K562 (cell line): ENCODE results near the gene CD82. TPM values are rescaled to one million over a fixed set of nuclear protein-coding genes. Genes with fewer than 3 reads are reported as not detected.

Source experiments
- ATAC-seq: fragments of 200-7000 bp; cut with Tn5 transposase; 3 replicates; pipeline ENCODE4 v1.9.1; 2020; ENCODE audit warnings: moderate library complexity
- BruUV-seq: library from RNA; stranded (reverse); fragments of 400-500 nt; replicated peaks from 2 replicates; lab custom pipeline; 2021; lab: Mats Ljungman, UMichigan
- CTCF ChIA-PET: fragments of 300-600 bp; formaldehyde crosslinking; extraction: SDS; loops from one replicate; lab custom pipeline; 2021; ENCODE audit warnings: low intra/inter-chr PET ratio; lab: Yijun Ruan, JAX
- POLR2A ChIA-PET: fragments of 300-600, 350-650 bp; sonication (Branson Sonifier 250); formaldehyde crosslinking; extraction: SDS; loops from one replicate; lab custom pipeline; 2021; ENCODE audit warnings: antibody characterized with exemption, inconsistent platforms; lab: Yijun Ruan, JAX
- DNase-seq, 4 experiments: peaks; one replicate each; pipeline versions ENCODE4 v3.0.0 to v3.0.0-alpha.2; 2011 to 2018; ENCODE audit warnings: low spot score in 3 of 4, mixed read lengths in 3 of 4; ENCODE audit errors: extremely low read depth in 1 of 4
- FAIRE-seq: peaks from 2 replicates; lab custom pipeline; 2011; peaks lifted over from hg19 to GRCh38; lab: Jason Lieb, UNC
- H2AFZ ChIP-seq: 2 replicates; pipeline ENCODE4 v1.6.0; 2011; ENCODE audit warnings: low read depth, low read length, control low read depth, inconsistent platforms
- H3K27ac ChIP-seq: fragments of 200-600 bp; 3 replicates; pipeline ENCODE4 v1.8.0; 2011; ENCODE audit warnings: low read depth, mild to moderate bottlenecking, control low read depth, inconsistent platforms, low read length, moderate library complexity, mixed read lengths; ENCODE audit errors: extremely low read depth
- H3K27me3 ChIP-seq, 2 experiments: fragments of 300-600 bp in 1 of 2; 2 replicates in 1 of 2; 3 replicates in 1 of 2; pipeline versions ENCODE4 v1.6.0 to v1.8.0; 2011; ENCODE audit warnings: inconsistent platforms in 2 of 2, low read length in 2 of 2, mild to moderate bottlenecking in 1 of 2, mixed read lengths in 1 of 2, moderate library complexity in 1 of 2; ENCODE audit not compliant: control insufficient read depth in 2 of 2, insufficient read depth in 2 of 2
- H3K36me3 ChIP-seq: fragments of 300-600 bp; 3 replicates; pipeline ENCODE4 v1.8.0; 2011; ENCODE audit warnings: mild to moderate bottlenecking, low read length, inconsistent platforms; ENCODE audit not compliant: control insufficient read depth, insufficient read depth
- H3K4me1 ChIP-seq, 2 experiments: fragments of 200-600 bp in 1 of 2; replicated peaks in 1 of 2; 2 replicates in 1 of 2; 3 replicates in 1 of 2; pipeline versions ENCODE4 v1.5.1 to v1.8.0; 2011; ENCODE audit warnings: inconsistent platforms in 2 of 2, low read length in 2 of 2, mild to moderate bottlenecking in 1 of 2, mixed read lengths in 1 of 2, moderate library complexity in 1 of 2; ENCODE audit not compliant: control insufficient read depth in 2 of 2, insufficient read depth in 2 of 2
- H3K4me2 ChIP-seq: 2 replicates; pipeline ENCODE4 v1.6.1; 2011; ENCODE audit warnings: low read length, control low read depth, inconsistent platforms, mixed read lengths; ENCODE audit not compliant: insufficient read depth
- H3K4me3 ChIP-seq: fragments of 200-600 bp; sonication (generic), shearing (Covaris generic); 2 replicates; pipeline ENCODE4 v1.5.1; 2016; ENCODE audit warnings: control low read depth, inconsistent platforms
- H3K79me2 ChIP-seq: fragments of 200-600 bp; 3 replicates; pipeline ENCODE4 v1.8.0; 2011; ENCODE audit warnings: low read length, inconsistent platforms; ENCODE audit not compliant: control insufficient read depth, insufficient read depth
- H3K9ac ChIP-seq, 2 experiments: 2 replicates each; pipeline versions ENCODE4 v1.6.0 to v1.6.1; 2011; ENCODE audit warnings: low read depth in 2 of 2, low read length in 2 of 2, control low read depth in 1 of 2, inconsistent platforms in 1 of 2, mild to moderate bottlenecking in 1 of 2, mixed read lengths in 1 of 2; ENCODE audit not compliant: insufficient read depth in 1 of 2
- H3K9me1 ChIP-seq: one replicate; pipeline ENCODE4 v1.6.0; 2011; ENCODE audit warnings: inconsistent platforms, mild to moderate bottlenecking, low read length, moderate library complexity; ENCODE audit not compliant: control insufficient read depth, insufficient read depth
- H3K9me3 ChIP-seq: replicated peaks from 2 replicates; pipeline ENCODE4 v1.5.1; 2011; ENCODE audit warnings: low read depth, low read length, inconsistent platforms; ENCODE audit not compliant: control insufficient read depth, insufficient read depth
- H4K20me1 ChIP-seq: replicated peaks from 2 replicates; pipeline ENCODE4 v1.6.1; 2011; ENCODE audit warnings: low read length, inconsistent platforms, mixed read lengths; ENCODE audit not compliant: control insufficient read depth, insufficient read depth
- BRCA1 ChIP-seq, 2 experiments: fragments of 450-650 bp in 1 of 2; sonication (generic) in 1 of 2; formaldehyde crosslinking in 1 of 2; IDR thresholded peaks; 2 replicates each; pipeline versions ENCODE4 v1.5.0 to v1.6.1; 2017 to 2020; ENCODE audit warnings: mild to moderate bottlenecking in 1 of 2, missing genetic modification reagents in 1 of 2
- CREM ChIP-seq: IDR thresholded peaks from 2 replicates; pipeline ENCODE4 v1.6.1; 2014; ENCODE audit warnings: antibody characterized with exemption, low read depth
- E2F3 ChIP-seq: fragments of 250-450 bp; sonication (Bioruptor Pico); IDR thresholded peaks from 2 replicates; pipeline ENCODE4 v1.4.0; 2020; ENCODE audit warnings: mild to moderate bottlenecking
- FOXP1 ChIP-seq: sonication (generic); formaldehyde crosslinking; IDR thresholded peaks from 2 replicates; pipeline ENCODE4 v1.8.0; 2022; ENCODE audit warnings: mild to moderate bottlenecking, missing genetic modification reagents
- HMGXB4 ChIP-seq: sonication (generic); formaldehyde crosslinking; IDR thresholded peaks from 2 replicates; pipeline ENCODE4 v1.8.1; 2023; ENCODE audit warnings: mild to moderate bottlenecking, missing genetic modification reagents
- HNRNPH1 ChIP-seq: fragments of 200-400 bp; formaldehyde crosslinking; optimal IDR thresholded peaks from 2 replicates; pipeline ENCODE3; 2017; ENCODE audit warnings: low read depth, mild to moderate bottlenecking, low read length, moderate library complexity
- JUND ChIP-seq, 2 experiments: IDR thresholded peaks; 2 replicates in 1 of 2; 3 replicates in 1 of 2; pipeline ENCODE4 v1.6.1; 2011; ENCODE audit warnings: borderline replicate concordance in 2 of 2, low read depth in 2 of 2, low read length in 2 of 2, improper control_type of control experiment in 1 of 2, missing biosample characterization in 1 of 2, missing genetic modification characterization in 1 of 2, missing genetic modification reagents in 1 of 2
- NR2C2 ChIP-seq, 2 experiments: fragments of 200-800 bp in 1 of 2; sonication (Bioruptor generic) in 1 of 2; sonication (generic) in 1 of 2; formaldehyde crosslinking in 1 of 2; IDR thresholded peaks; 2 replicates each; pipeline versions ENCODE4 v1.6.1 to v1.8.0; 2016 to 2022; ENCODE audit warnings: mild to moderate bottlenecking in 1 of 2, missing compliant biosample characterization in 1 of 2, missing genetic modification characterization in 1 of 2, missing genetic modification reagents in 1 of 2
- ZNF76 ChIP-seq: fragments of 250-450 bp; sonication (Bioruptor Pico); IDR thresholded peaks from 2 replicates; pipeline ENCODE4 v1.4.0; 2020; ENCODE audit warnings: mild to moderate bottlenecking, moderate library complexity, borderline replicate concordance
- WGBS: fragments of 100-300 bp; shearing (Covaris generic); methylation state at CpG from one replicate; pipeline ENCODE4 v1.1.6; 2016; ENCODE audit warnings: low coverage, mixed read lengths; ENCODE audit not compliant: insufficient coverage; ENCODE audit errors: missing lambda C conversion rate; 5-methylcytosine and 5-hydroxymethylcytosine counted together
- in situ Hi-C: fragments of 300-500 bp; cut with MboI; formaldehyde crosslinking; loops from 4 replicates; pipeline ENCODE4 v1.15.0; 2018; ENCODE audit warnings: inconsistent platforms, mixed read lengths
- intact Hi-C: fragments of 100-400 bp; cut with micrococcal nuclease; formaldehyde crosslinking; loops from 2 replicates; pipeline ENCODE4 v1.14.2; 2022
- polyA plus RNA-seq, 8 experiments: library from polyadenylated mRNA; depleted of rRNA in 4 of 8; stranded (reverse) in 5 of 8; unstranded in 3 of 8; fragments of >200 nt; fragmentation: Nextera tagmentation in 2 of 8; fragmentation: Illumina TruSeq in 1 of 8; extraction: Ambion mirVana in 2 of 8; extraction: Trizol in 1 of 8; gene quantifications; 2 replicates each; pipeline versions ENCODE4 v1.2.1 to v1.2.3, GENCODE V29; 2011 to 2014; ENCODE audit warnings: inconsistent platforms in 1 of 8, missing spikeins in 1 of 8
- total RNA-seq, 7 experiments: library from RNA; depleted of rRNA in 6 of 7; stranded (reverse); fragments of >200 nt in 6 of 7; fragmentation: Illumina TruSeq in 2 of 7; extraction: Trizol in 2 of 7; gene quantifications; 2 replicates each; pipeline versions ENCODE4 v1.2.1 to v1.2.3, GENCODE V29; 2011 to 2021; ENCODE audit warnings: low replicate concordance in 1 of 7
- TF ChIP-seq, protein P1 (sequence below): fragments of 450-650 bp; IDR thresholded peaks from one replicate; pipeline ENCODE4 v1.6.1; 2018; ENCODE audit warnings: mild to moderate bottlenecking, moderate library complexity; ENCODE audit not compliant: partially characterized antibody
- TF ChIP-seq, protein P2 (sequence below): fragments of 450-650 bp; formaldehyde crosslinking; IDR thresholded peaks from 2 replicates; pipeline ENCODE4 v1.4.0; 2020; ENCODE audit warnings: mild to moderate bottlenecking, moderate library complexity
- TF ChIP-seq, protein P3 (sequence below), 2 experiments: fragments of 450-650 bp in 1 of 2; sonication (generic) in 1 of 2; formaldehyde crosslinking in 1 of 2; IDR thresholded peaks in 1 of 2; conservative IDR thresholded peaks in 1 of 2; 2 replicates each; pipeline versions ENCODE4 v1.6.1 to v1.8.1; 2016 to 2023; ENCODE audit warnings: mild to moderate bottlenecking in 2 of 2, moderate library complexity in 2 of 2, inconsistent platforms in 1 of 2, missing genetic modification reagents in 1 of 2

CD82 gene
- total and polyA plus RNA-seq, 9 of the 15 experiments (the other 6 are each of a cell fraction or from before 2014, with no cell fraction given): 0.27 to 9.4 (median 3.0) TPM

DNA sequence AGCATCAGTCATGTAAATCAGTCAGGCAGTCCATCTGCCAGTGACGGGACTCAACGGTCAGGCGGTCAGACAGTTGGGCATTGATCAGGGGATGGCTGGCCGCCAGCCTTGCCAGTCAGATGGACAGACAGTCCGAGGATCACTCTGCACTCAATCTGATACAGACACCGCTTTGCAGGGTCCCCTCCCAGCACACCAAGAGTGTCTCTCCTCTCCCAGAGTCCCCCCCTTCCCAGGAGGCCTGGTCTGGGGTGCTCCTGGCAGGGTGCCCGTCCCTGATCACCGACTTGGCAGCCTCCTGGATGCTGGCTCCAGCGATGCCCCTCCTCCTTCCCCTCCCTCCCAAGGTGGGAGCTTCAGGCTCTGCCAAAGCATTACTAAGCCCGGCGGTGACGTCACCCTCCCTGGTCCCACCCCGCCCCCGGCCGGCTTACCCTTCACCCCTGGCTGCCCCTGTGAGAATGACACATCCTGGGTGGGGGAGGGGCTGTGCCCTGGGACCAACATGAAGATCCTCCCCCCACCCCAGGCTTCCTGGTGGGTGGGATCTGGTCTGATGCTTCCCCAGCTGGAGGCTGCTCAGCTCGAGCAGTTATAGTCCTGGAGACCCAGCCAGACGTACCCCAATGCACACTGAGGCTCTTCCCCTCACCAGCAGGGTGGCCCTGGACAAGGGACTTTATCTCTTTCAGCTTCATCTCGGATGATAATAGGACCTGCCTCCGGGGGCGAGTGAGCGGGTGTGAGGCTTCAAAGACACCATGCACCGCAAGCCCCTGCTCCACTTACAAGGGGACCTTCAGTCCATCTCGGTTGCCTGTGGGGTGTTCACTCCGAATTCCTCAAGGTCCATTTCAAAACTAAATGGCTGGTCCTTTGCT lies 69.2 kb downstream of the CD82 start:
- no TSS peak for BruUV-seq
- Histone ChIP-seq H3K36me3 (no peaks in the 10 kb centered on the region), H3K27me3 (peaks cover 13 to 49% of the 10 kb centered on the region in 2 experiments; a peak in 4 of 5 replicates), H3K9me1 (no peaks in the 10 kb centered on the region), H2AFZ (no peak overlapping the region), H4K20me1 (no peaks in the 10 kb centered on the region), H3K9me3 (no peaks in the 10 kb centered on the region), H3K4me2 (0 out of 2 replicates have a peak overlapping the region, but pooled peaks have one; percentile 10), H3K4me3 (no peak overlapping the region), H3K9ac (peak overlapping the region in 1 of 2 experiments; percentile 52; a peak in 1 of 4 replicates), H3K4me1 (peaks cover 7 to 10% of the 10 kb centered on the region in 2 experiments; a peak in 4 of 5 replicates), H3K79me2 (no peaks in the 10 kb centered on the region), H3K27ac (no peak overlapping the region)
- CTCF ChIA-PET: interaction anchor here (0.5 to 1.1 kb wide), 2 partner anchors 9 to 259 kb away, joined by 3 to 4 read pairs; no protein-coding TSS in a partner anchor
- WGBS: under 1% methylated on average over 14 of the region's 24 CpGs
- intact Hi-C loops: no loop called here
- in situ Hi-C loops: no loop called here
- DNase-seq (peak; percentile 57 to 72 (median 68)), ATAC-seq (peak; percentile 56), FAIRE-seq (no peak)
- POLR2A ChIA-PET: interaction anchor here (0.6 kb wide), 2 partner anchors 11 to 142 kb away, joined by 3 to 4 read pairs; no protein-coding TSS in a partner anchor
- TF ChIP-seq, protein P1, sequence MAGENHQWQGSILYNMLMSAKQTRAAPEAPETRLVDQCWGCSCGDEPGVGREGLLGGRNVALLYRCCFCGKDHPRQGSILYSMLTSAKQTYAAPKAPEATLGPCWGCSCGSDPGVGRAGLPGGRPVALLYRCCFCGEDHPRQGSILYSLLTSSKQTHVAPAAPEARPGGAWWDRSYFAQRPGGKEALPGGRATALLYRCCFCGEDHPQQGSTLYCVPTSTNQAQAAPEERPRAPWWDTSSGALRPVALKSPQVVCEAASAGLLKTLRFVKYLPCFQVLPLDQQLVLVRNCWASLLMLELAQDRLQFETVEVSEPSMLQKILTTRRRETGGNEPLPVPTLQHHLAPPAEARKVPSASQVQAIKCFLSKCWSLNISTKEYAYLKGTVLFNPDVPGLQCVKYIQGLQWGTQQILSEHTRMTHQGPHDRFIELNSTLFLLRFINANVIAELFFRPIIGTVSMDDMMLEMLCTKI: no peak
- no peak for TF ChIP-seq HNRNPH1
- TF ChIP-seq CREM: peak; percentile 62
- no peak for TF ChIP-seq NR2C2 (CRISPR knock-in tag; IDR thresholded peaks at IDR 0.05)
- TF ChIP-seq NR2C2 (tag; IDR thresholded peaks at IDR 0.05): peak; percentile 69; the same call in 1 of the 2 replicates
- TF ChIP-seq, protein P2, sequence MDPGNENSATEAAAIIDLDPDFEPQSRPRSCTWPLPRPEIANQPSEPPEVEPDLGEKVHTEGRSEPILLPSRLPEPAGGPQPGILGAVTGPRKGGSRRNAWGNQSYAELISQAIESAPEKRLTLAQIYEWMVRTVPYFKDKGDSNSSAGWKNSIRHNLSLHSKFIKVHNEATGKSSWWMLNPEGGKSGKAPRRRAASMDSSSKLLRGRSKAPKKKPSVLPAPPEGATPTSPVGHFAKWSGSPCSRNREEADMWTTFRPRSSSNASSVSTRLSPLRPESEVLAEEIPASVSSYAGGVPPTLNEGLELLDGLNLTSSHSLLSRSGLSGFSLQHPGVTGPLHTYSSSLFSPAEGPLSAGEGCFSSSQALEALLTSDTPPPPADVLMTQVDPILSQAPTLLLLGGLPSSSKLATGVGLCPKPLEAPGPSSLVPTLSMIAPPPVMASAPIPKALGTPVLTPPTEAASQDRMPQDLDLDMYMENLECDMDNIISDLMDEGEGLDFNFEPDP: no peak
- no peak for TF ChIP-seq BRCA1 (IDR thresholded peaks at IDR 0.05)
- TF ChIP-seq BRCA1 (CRISPR knock-in tag; IDR thresholded peaks at IDR 0.05): no peak
- TF ChIP-seq E2F3 (CRISPR knock-in tag): no peak
- TF ChIP-seq, protein P3, sequence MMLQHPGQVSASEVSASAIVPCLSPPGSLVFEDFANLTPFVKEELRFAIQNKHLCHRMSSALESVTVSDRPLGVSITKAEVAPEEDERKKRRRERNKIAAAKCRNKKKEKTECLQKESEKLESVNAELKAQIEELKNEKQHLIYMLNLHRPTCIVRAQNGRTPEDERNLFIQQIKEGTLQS (IDR thresholded peaks at IDR 0.05): peak; percentile 98
- TF ChIP-seq, protein P3 (CRISPR knock-in tag; conservative IDR thresholded peaks at IDR 0.05): no peak
- peak; percentile 73 for TF ChIP-seq JUND (IDR thresholded peaks at IDR 0.05; ENCODE audit: borderline replicate concordance, low read depth, low read length)
- TF ChIP-seq JUND (tag; IDR thresholded peaks at IDR 0.05; ENCODE audit: borderline replicate concordance, low read depth, low read length): peak; percentile 34; the same call in 2 of the 3 replicates
- TF ChIP-seq ZNF76 (CRISPR knock-in tag): no peak
- no peak for TF ChIP-seq FOXP1 (CRISPR knock-in tag)
- no peak for TF ChIP-seq HMGXB4 (CRISPR knock-in tag)
